Stomach (tissue), 9 donors: Measurements from ENCODE around the gene BABAM2. TPM values are rescaled to one million over a fixed set of nuclear protein-coding genes. Genes with fewer than 3 reads are reported as not detected.

Source experiments
- DNase-seq, 2 donors: peaks; one replicate each; pipeline versions ENCODE4 v3.0.0 to v3.0.0-alpha.2; 2013 to 2019
- H3K27ac ChIP-seq, 5 donors: fragments of 200-600 bp in 4 of 5; sonication (generic) in 4 of 5; one replicate each; pipeline ENCODE4 v1.5.1; 2013 to 2019; ENCODE audit warnings: mild to moderate bottlenecking in 1 of 5, moderate library complexity in 1 of 5
- H3K27me3 ChIP-seq, 3 donors: fragments of 200-600 bp; sonication (generic); one replicate each; pipeline ENCODE4 v1.5.1; 2017 to 2019; ENCODE audit warnings: mixed run types in 1 of 3
- H3K36me3 ChIP-seq, 4 donors: fragments of 200-600 bp; sonication (generic); 1 replicate in 3 of 4; 2 replicates in 1 of 4; pipeline ENCODE4 v1.5.1; 2016 to 2019
- H3K4me1 ChIP-seq, 4 donors: fragments of 200-600 bp; sonication (generic); one replicate each; pipeline ENCODE4 v1.5.1; 2016 to 2019
- H3K4me3 ChIP-seq, 4 donors: fragments of 200-600 bp; sonication (generic) in 3 of 4; one replicate each; pipeline ENCODE4 v1.5.1; 2016 to 2019; ENCODE audit warnings: mild to moderate bottlenecking in 1 of 4
- H3K9me3 ChIP-seq, 4 donors: fragments of 200-600 bp; sonication (generic); one replicate each; pipeline ENCODE4 v1.5.1; 2016 to 2019
- CTCF ChIP-seq, 7 experiments: fragments of 450-650 bp in 4 of 7; fragments of 200-600 bp in 3 of 7; sonication (generic) in 3 of 7; IDR thresholded peaks; one replicate each; pipeline ENCODE4 v1.5.1; 2016 to 2019; ENCODE audit warnings: antibody characterized with exemption in 7 of 7, control low read depth in 2 of 7, mild to moderate bottlenecking in 1 of 7
- EP300 ChIP-seq: sonication (generic); formaldehyde crosslinking; IDR thresholded peaks from one replicate; pipeline ENCODE4 v1.6.1; 2017; ENCODE audit warnings: antibody characterized with exemption
- POLR2A ChIP-seq, 4 donors: fragments of 450-650 bp; IDR thresholded peaks; one replicate each; pipeline ENCODE4 v1.6.1; 2016; ENCODE audit warnings: antibody characterized with exemption in 4 of 4, control low read depth in 2 of 4, mild to moderate bottlenecking in 1 of 4, moderate library complexity in 1 of 4
- POLR2AphosphoS5 ChIP-seq, 3 donors: sonication (generic); formaldehyde crosslinking; IDR thresholded peaks; one replicate each; pipeline ENCODE4 v1.6.1; 2016; ENCODE audit warnings: antibody characterized with exemption in 3 of 3
- WGBS, 5 donors: extraction: QIAGEN DNeasy Blood & Tissue Kit in 3 of 5; methylation state at CpG; one replicate each; pipeline versions ENCODE4 v1.1.5 to v1.1.7; 2013 to 2018; 5-methylcytosine and 5-hydroxymethylcytosine counted together
- intact Hi-C: fragments of 100-400 bp; cut with DNase I; formaldehyde crosslinking; loops from one replicate; pipeline ENCODE4 v1.15.1; 2023; ENCODE audit warnings: low total_unique reads
- polyA plus RNA-seq, 3 donors: library from polyadenylated mRNA; stranded (reverse); fragments of 200-250 nt; gene quantifications; one replicate each; pipeline ENCODE4 v1.2.3, GENCODE V29; 2013
- total RNA-seq, 5 donors: library from RNA; depleted of rRNA; stranded (reverse); fragments of >200 nt; gene quantifications; one replicate each; pipeline versions ENCODE4 v1.1.0 to v1.2.3, GENCODE V29; 2014 to 2016
- donor health status: healthy with polysubstance abuse.
- donor health status: Bipolar disorder and iron deficiency.
- donor health status: healthy.

Gene BABAM2
- total and polyA plus RNA-seq, 8 donors, result 14.2 to 41.4 (median 22.8) TPM

GRCh38 chr2:28096421-28096820, 205.9 kb downstream of the BABAM2 start:
- Histone ChIP-seq H3K36me3 (no peaks in the 10 kb centered on the region), H3K4me3 (no peak overlapping the region), H3K27me3 (no peaks in the 10 kb centered on the region), H3K27ac (no peak overlapping the region), H3K4me1 (peaks cover 0 to 11% (median 5%) of the 10 kb centered on the region in 4 donors), H3K9me3 (no peaks in the 10 kb centered on the region)
- TF ChIP-seq CTCF (IDR thresholded peaks at IDR 0.05) (no peak), POLR2A (IDR thresholded peaks at IDR 0.05) (no peak), POLR2AphosphoS5 (IDR thresholded peaks at IDR 0.05) (no peak), EP300 (no peak)
- 94 to 98% (median 97%) methylated on average over 2 of the region's 2 CpGs for WGBS, 5 donors
- intact Hi-C loops, result no loop called here
- DNase-seq, result no peak

GRCh38 chr2:28098501-28099225, 208.1 kb downstream of the BABAM2 start:
- no peak for DNase-seq
- no peaks in the 10 kb centered on the region for H3K9me3 ChIP-seq
- intact Hi-C loops, result no loop called here
- no peak overlapping the region for H3K4me3 ChIP-seq
- peaks cover 0 to 30% (median 5%) of the 10 kb centered on the region in 4 donors for H3K4me1 ChIP-seq
- no peak overlapping the region for H3K27ac ChIP-seq
- WGBS, 5 donors, result 88 to 95% (median 91%) methylated on average over 4 of the region's 4 CpGs
- no peaks in the 10 kb centered on the region for H3K27me3 ChIP-seq
- H3K36me3 ChIP-seq, result no peaks in the 10 kb centered on the region
- TF ChIP-seq POLR2AphosphoS5 (IDR thresholded peaks at IDR 0.05) (no peak), EP300 (no peak), POLR2A (IDR thresholded peaks at IDR 0.05) (no peak), CTCF (IDR thresholded peaks at IDR 0.05) (no peak)

- Histone ChIP-seq H3K4me1 (peaks cover 0 to 30% (median 5%) of the 10 kb centered on the region in 4 donors), H3K27ac (no peak overlapping the region), H3K9me3 (no peaks in the 10 kb centered on the region), H3K36me3 (no peaks in the 10 kb centered on the region), H3K27me3 (no peaks in the 10 kb centered on the region), H3K4me3 (no peak overlapping the region)
- WGBS, 5 donors, result 87 to 94% (median 89%) methylated on average over 2 of the region's 2 CpGs
- DNase-seq, result no peak
- intact Hi-C loops, result no loop called here
- TF ChIP-seq POLR2AphosphoS5 (IDR thresholded peaks at IDR 0.05) (no peak), POLR2A (IDR thresholded peaks at IDR 0.05) (no peak), CTCF (IDR thresholded peaks at IDR 0.05) (no peak), EP300 (no peak)
Measured at GRCh38 chr2:28101123-28101522, 210.6 kb downstream of the BABAM2 start.

- intact Hi-C loops, result no loop called here
- no peak for TF ChIP-seq POLR2A (IDR thresholded peaks at IDR 0.05)
- TF ChIP-seq EP300, result no peak
- TF ChIP-seq POLR2AphosphoS5 (IDR thresholded peaks at IDR 0.05), result no peak
- TF ChIP-seq CTCF (IDR thresholded peaks at IDR 0.05), result no peak
- no peaks in the 10 kb centered on the region for H3K36me3 ChIP-seq
- H3K4me1 ChIP-seq, result peaks cover 0 to 30% (median 5%) of the 10 kb centered on the region in 4 donors
- 61 to 77% (median 72%) methylated on average over 3 of the region's 3 CpGs for WGBS, 5 donors
- H3K4me3 ChIP-seq, result no peak overlapping the region
- no peaks in the 10 kb centered on the region for H3K27me3 ChIP-seq
- peak overlapping the region in 3 of 5 donors; percentile 36 to 43 (median 43) for H3K27ac ChIP-seq
- no peak for DNase-seq
- no peaks in the 10 kb centered on the region for H3K9me3 ChIP-seq
Measured at GRCh38 chr2:28101892-28102291, 211.4 kb downstream of the BABAM2 start.
